ENCODE results near the gene KHK. TPM values are rescaled to one million over a fixed set of nuclear protein-coding genes. Genes with fewer than 3 reads are reported as not detected.

The KHK gene
- polyA plus RNA-seq, 1 donor (not counting 4 experiments of a cell fraction or from before 2014, with no cell fraction given): 0.21 TPM

GRCh38 chr2:27038631-27039339 is 47.8 kb upstream of the KHK start:
- FAIRE-seq (no peak), DNase-seq (ENCODE audit: low read depth, low spot score) (no peak)
- Histone ChIP-seq H3K9me1 (ENCODE audit: control insufficient read depth, extremely low read depth, insufficient read depth, low read length) (no peaks in the 10 kb centered on the region), H3K27ac (ENCODE audit: control insufficient read depth, insufficient read depth, low read length) (no peak overlapping the region), H3K4me3 (ENCODE audit: control insufficient read depth in 2 of 3, extremely low read depth in 1 of 3, insufficient read depth in 2 of 3, low read depth in 1 of 3, low read length in 3 of 3) (no peak overlapping the region), H3K9me3 (ENCODE audit: control insufficient read depth, low read depth, low read length) (no peaks in the 10 kb centered on the region), H3K79me2 (ENCODE audit: control insufficient read depth, insufficient read depth, low read length) (peaks cover 12% of the 10 kb centered on the region), H3K9ac (ENCODE audit: control insufficient read depth, extremely low read depth, insufficient read depth, low read length) (no peak overlapping the region), H4K20me1 (ENCODE audit: control insufficient read depth, extremely low read depth, insufficient read depth, low read length) (peaks cover 2% of the 10 kb centered on the region), H3K4me1 (ENCODE audit: control insufficient read depth, extremely low read depth, insufficient read depth, low read length) (peaks cover 3% of the 10 kb centered on the region), H3K36me3 (ENCODE audit: control insufficient read depth in 2 of 2, extremely low read depth in 1 of 2, insufficient read depth in 2 of 2, low read length in 2 of 2) (peaks cover 55 to 61% of the 10 kb centered on the region in 2 experiments), H2AFZ (ENCODE audit: control insufficient read depth, low read length) (no peak overlapping the region), H3K4me2 (ENCODE audit: control insufficient read depth, extremely low read depth, insufficient read depth, low read depth, low read length) (no peak overlapping the region), H3K27me3 (ENCODE audit: control insufficient read depth, extremely low read depth, insufficient read depth, low read length) (no peaks in the 10 kb centered on the region)
- dilution Hi-C loops (cut with MboI; ENCODE audit: extremely low pct_ligation_motif_present, low sequenced_read_pairs): no loop called here
- TF ChIP-seq, protein P1, sequence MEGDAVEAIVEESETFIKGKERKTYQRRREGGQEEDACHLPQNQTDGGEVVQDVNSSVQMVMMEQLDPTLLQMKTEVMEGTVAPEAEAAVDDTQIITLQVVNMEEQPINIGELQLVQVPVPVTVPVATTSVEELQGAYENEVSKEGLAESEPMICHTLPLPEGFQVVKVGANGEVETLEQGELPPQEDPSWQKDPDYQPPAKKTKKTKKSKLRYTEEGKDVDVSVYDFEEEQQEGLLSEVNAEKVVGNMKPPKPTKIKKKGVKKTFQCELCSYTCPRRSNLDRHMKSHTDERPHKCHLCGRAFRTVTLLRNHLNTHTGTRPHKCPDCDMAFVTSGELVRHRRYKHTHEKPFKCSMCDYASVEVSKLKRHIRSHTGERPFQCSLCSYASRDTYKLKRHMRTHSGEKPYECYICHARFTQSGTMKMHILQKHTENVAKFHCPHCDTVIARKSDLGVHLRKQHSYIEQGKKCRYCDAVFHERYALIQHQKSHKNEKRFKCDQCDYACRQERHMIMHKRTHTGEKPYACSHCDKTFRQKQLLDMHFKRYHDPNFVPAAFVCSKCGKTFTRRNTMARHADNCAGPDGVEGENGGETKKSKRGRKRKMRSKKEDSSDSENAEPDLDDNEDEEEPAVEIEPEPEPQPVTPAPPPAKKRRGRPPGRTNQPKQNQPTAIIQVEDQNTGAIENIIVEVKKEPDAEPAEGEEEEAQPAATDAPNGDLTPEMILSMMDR (optimal IDR thresholded peaks at IDR 0.05 in 1 of 3, IDR thresholded peaks at IDR 0.05 in 1 of 3, conservative IDR thresholded peaks at IDR 0.05 in 1 of 3; ENCODE audit: extremely low read depth in 1 of 3, insufficient read depth in 2 of 3, low read length in 3 of 3): no peak
- TF ChIP-seq EZH2 (IDR thresholded peaks at IDR 0.05; ENCODE audit: low read length): no peak

DNA sequence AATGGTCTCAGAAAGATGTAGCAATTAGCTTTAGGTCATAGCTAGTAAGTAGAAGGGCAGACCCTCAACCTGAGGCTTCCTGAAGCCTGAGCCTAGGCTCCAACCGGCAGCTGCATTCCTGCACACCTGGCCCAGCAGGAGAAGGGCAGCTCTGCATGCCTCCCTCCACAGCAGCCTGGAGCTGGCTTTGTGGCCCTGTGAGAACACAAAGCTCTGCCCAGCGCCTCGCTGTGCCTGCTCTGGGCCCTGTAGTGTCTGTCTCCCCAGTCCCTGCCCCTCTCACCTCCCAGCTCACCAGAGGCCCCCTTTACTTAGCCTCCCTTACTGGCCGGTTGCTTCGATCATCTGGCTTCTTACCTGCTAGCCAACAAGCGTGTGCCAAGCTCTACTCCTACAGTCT is 47.1 kb upstream of the KHK start:
- Histone ChIP-seq H3K4me2 (ENCODE audit: control insufficient read depth, extremely low read depth, insufficient read depth, low read depth, low read length) (no peak overlapping the region), H3K9ac (ENCODE audit: control insufficient read depth, extremely low read depth, insufficient read depth, low read length) (no peak overlapping the region), H2AFZ (ENCODE audit: control insufficient read depth, low read length) (no peak overlapping the region), H3K27me3 (ENCODE audit: control insufficient read depth, extremely low read depth, insufficient read depth, low read length) (no peaks in the 10 kb centered on the region), H3K79me2 (ENCODE audit: control insufficient read depth, insufficient read depth, low read length) (peaks cover 8% of the 10 kb centered on the region), H3K27ac (ENCODE audit: control insufficient read depth, insufficient read depth, low read length) (no peak overlapping the region), H3K9me3 (ENCODE audit: control insufficient read depth, low read depth, low read length) (no peaks in the 10 kb centered on the region), H3K4me3 (ENCODE audit: control insufficient read depth in 2 of 3, extremely low read depth in 1 of 3, insufficient read depth in 2 of 3, low read depth in 1 of 3, low read length in 3 of 3) (no peak overlapping the region), H3K36me3 (ENCODE audit: control insufficient read depth in 2 of 2, extremely low read depth in 1 of 2, insufficient read depth in 2 of 2, low read length in 2 of 2) (peaks cover 55 to 61% of the 10 kb centered on the region in 2 experiments), H3K4me1 (ENCODE audit: control insufficient read depth, extremely low read depth, insufficient read depth, low read length) (no peaks in the 10 kb centered on the region), H3K9me1 (ENCODE audit: control insufficient read depth, extremely low read depth, insufficient read depth, low read length) (no peaks in the 10 kb centered on the region), H4K20me1 (ENCODE audit: control insufficient read depth, extremely low read depth, insufficient read depth, low read length) (peaks cover 2% of the 10 kb centered on the region)
- DNase-seq (ENCODE audit: low read depth, low spot score) (no peak), FAIRE-seq (no peak)
- no peak for TF ChIP-seq EZH2 (IDR thresholded peaks at IDR 0.05; ENCODE audit: low read length)
- TF ChIP-seq, protein P1 (optimal IDR thresholded peaks at IDR 0.05 in 1 of 3, IDR thresholded peaks at IDR 0.05 in 1 of 3, conservative IDR thresholded peaks at IDR 0.05 in 1 of 3; ENCODE audit: extremely low read depth in 1 of 3, insufficient read depth in 2 of 3, low read length in 3 of 3): no peak
- dilution Hi-C loops (cut with MboI; ENCODE audit: extremely low pct_ligation_motif_present, low sequenced_read_pairs): no loop called here

Data from keratinocyte (primary cell).